GM06990 (cell line): ENCODE results near the gene RTF2.

Experiments
- DNase-seq: peaks from one replicate; pipeline ENCODE4 v3.0.0-alpha.2; 2011; ENCODE audit not compliant: insufficient read length; ENCODE audit errors: extremely low read depth
- H3K27me3 ChIP-seq: replicated peaks from 2 replicates; pipeline ENCODE4 v1.6.0; 2011; ENCODE audit warnings: low read length; ENCODE audit not compliant: control insufficient read depth, insufficient read depth
- H3K36me3 ChIP-seq: 2 replicates; pipeline ENCODE4 v1.5.1; 2011; ENCODE audit warnings: low read length; ENCODE audit not compliant: control insufficient read depth, insufficient read depth
- H3K4me3 ChIP-seq: replicated peaks from 2 replicates; pipeline ENCODE4 v1.5.1; 2011; ENCODE audit warnings: low read depth, mild to moderate bottlenecking, control low read depth, low read length
- CTCF ChIP-seq: IDR thresholded peaks from 2 replicates; pipeline ENCODE4 v1.5.1; 2011; ENCODE audit warnings: low read length, control low read depth, mild to moderate bottlenecking, inconsistent platforms; ENCODE audit not compliant: insufficient read depth, poor library complexity, severe bottlenecking

The RTF2 gene

GRCh38 chr20:56504373-56505005 lies 36.1 kb downstream of the RTF2 start:
- no peaks in the 10 kb centered on the region for H3K27me3 ChIP-seq
- peaks cover 3% of the 10 kb centered on the region for H3K36me3 ChIP-seq
- TF ChIP-seq CTCF = peak; percentile 41
- no peak overlapping the region for H3K4me3 ChIP-seq
- DNase-seq = no peak

DNA sequence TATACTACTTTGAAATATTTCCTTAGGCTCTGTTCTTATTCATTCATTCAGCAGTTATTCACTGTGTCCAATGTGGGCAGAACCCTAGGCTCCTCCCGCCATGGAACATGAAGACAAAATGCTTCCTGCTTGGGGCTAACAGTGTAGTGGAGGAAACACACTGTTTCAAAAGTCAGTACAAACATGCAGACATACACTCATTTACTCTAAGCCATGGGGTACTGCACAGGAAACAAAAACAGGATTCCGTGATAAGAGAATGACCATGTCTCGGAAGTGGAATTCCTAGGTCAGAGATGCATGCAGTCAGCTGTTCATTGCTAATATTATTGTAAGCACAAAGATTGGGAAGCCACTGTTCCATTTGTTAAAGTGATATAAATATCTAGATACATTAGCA lies 37.7 kb downstream of the RTF2 start:
- Histone ChIP-seq H3K4me3 (no peak overlapping the region), H3K27me3 (no peaks in the 10 kb centered on the region), H3K36me3 (peaks cover 3% of the 10 kb centered on the region)
- no peak for DNase-seq
- no peak for TF ChIP-seq CTCF

- DNase-seq = no peak
- H3K4me3 ChIP-seq = no peak overlapping the region
- H3K36me3 ChIP-seq = peaks cover 9% of the 10 kb centered on the region
- no peaks in the 10 kb centered on the region for H3K27me3 ChIP-seq
- TF ChIP-seq CTCF = no peak
These were observed 43.5 kb downstream of the RTF2 start for GRCh38 chr20:56511926-56512325.

DNA sequence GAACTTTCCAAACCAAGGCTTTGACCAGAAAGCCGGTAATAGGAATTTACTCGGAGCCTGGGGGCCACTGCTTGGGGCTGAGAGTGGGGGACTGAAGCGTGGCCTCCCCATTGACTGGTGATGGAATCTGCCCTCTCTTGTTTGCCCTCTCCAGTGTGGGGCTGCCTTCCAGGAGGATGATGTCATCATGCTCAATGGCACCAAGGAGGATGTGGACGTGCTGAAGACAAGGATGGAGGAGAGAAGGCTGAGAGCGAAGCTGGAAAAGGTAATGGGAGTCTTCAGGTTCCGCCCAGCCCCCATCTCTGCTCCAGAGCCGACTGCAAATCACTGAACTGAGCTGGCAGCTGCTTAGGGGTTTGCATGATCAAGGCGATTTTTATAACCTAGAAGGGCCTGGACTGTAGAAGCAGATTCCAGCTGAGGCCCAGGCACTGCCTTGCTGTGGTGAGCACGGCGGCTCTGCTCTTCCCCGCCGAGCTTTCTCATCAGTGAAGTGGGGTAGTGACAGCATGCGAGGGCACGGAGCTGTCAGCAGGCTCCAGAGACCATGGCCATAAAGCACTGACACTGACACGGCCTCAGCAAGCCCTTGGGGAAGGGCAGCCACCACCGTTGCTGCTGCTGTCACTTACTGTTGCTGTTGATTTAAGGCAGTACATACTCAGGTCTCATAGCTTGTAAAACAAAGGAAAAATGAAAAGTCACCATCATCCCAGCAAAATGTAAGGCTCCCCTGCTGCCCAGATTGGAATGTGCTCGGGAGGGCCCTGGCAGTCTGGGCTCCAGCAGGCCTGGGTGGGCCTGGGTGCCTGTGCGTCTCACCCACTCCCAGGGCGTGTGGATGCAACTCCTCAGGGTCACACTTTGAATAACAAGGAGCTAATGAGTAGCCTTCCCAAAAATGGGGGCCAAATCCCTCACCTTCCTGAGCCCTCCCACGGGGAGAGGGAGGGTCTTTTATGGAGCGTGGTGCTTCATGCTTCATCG lies 45.0 kb downstream of the RTF2 start:
- Histone ChIP-seq H3K4me3 (no peak overlapping the region), H3K27me3 (no peaks in the 10 kb centered on the region), H3K36me3 (peaks cover 21% of the 10 kb centered on the region)
- DNase-seq = no peak
- TF ChIP-seq CTCF = no peak

DNA sequence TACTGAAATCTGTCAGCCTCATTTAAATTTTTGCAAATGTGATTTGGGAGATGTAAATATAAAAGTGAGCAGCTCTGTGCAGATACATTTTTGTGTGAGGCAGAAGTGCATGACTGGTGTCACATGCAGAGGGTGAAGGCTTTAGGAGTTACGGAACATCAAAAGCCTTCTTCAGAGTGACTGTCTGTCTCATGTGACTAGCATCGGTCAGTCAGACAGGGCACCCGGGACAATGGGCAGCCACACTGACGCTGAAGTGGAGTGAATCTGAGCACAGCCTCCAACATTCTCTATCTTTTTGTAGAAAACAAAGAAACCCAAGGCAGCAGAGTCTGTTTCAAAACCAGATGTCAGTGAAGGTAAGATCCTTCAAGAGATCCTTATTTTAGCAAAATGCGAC lies 48.2 kb downstream of the RTF2 start:
- Histone ChIP-seq H3K36me3 (peaks cover 29% of the 10 kb centered on the region), H3K27me3 (no peaks in the 10 kb centered on the region), H3K4me3 (no peak overlapping the region)
- DNase-seq = no peak
- TF ChIP-seq CTCF = no peak
